Transverse colon (tissue), 4 donors: ENCODE measurements around the gene CDH13. TPM values are rescaled to one million over a fixed set of nuclear protein-coding genes. Genes with fewer than 3 reads are reported as not detected.

ENCODE experiments used
- DNase-seq: peaks from one replicate; pipeline ENCODE4 v3.0.0-alpha.2; 2019
- H3K27ac ChIP-seq, 4 donors: fragments of 200-600 bp; sonication (generic); 2 replicates each; pipeline ENCODE4 v1.5.1; 2016 to 2018; ENCODE audit warnings: inconsistent platforms in 4 of 4
- H3K27me3 ChIP-seq: fragments of 200-600 bp; sonication (generic); 2 replicates; pipeline ENCODE4 v1.5.1; 2017; ENCODE audit warnings: inconsistent platforms
- H3K36me3 ChIP-seq, 4 donors: fragments of 200-600 bp; sonication (generic); 2 replicates each; pipeline ENCODE4 v1.5.1; 2017 to 2019; ENCODE audit warnings: inconsistent platforms in 4 of 4
- H3K4me1 ChIP-seq, 4 donors: fragments of 200-600 bp; sonication (generic); 2 replicates each; pipeline ENCODE4 v1.5.1; 2017 to 2020; ENCODE audit warnings: inconsistent platforms in 4 of 4
- H3K4me3 ChIP-seq, 4 donors: fragments of 200-600 bp; sonication (generic); 1 replicate in 1 of 4; 2 replicates in 3 of 4; pipeline versions ENCODE4 v1.5.1 to v1.6.1; 2017 to 2019; ENCODE audit warnings: inconsistent platforms in 4 of 4
- H3K9me3 ChIP-seq, 2 donors: fragments of 200-600 bp; sonication (generic); 2 replicates each; pipeline ENCODE4 v1.5.1; 2017 to 2019; ENCODE audit warnings: inconsistent platforms in 2 of 2
- EP300 ChIP-seq: sonication (generic); formaldehyde crosslinking; IDR thresholded peaks from one replicate; pipeline ENCODE4 v1.6.1; 2017; ENCODE audit warnings: antibody characterized with exemption, low read depth
- POLR2A ChIP-seq: fragments of 450-650 bp; IDR thresholded peaks from one replicate; pipeline ENCODE4 v1.6.1; 2016; ENCODE audit warnings: antibody characterized with exemption, mild to moderate bottlenecking, moderate library complexity
- POLR2AphosphoS5 ChIP-seq, 3 donors: sonication (generic); formaldehyde crosslinking; IDR thresholded peaks; one replicate each; pipeline ENCODE4 v1.6.1; 2016; ENCODE audit warnings: antibody characterized with exemption in 3 of 3
- WGBS, 2 donors: methylation state at CpG; one replicate each; pipeline ENCODE4 v1.1.5; 2018; ENCODE audit warnings: low coverage in 1 of 2; 5-methylcytosine and 5-hydroxymethylcytosine counted together
- in situ Hi-C, 4 donors: fragments of 200-750 bp; cut with MboI; loops; one replicate each; pipeline versions ENCODE4 v1.15.0 to v1.15.1; 2017; ENCODE audit warnings: low sequenced_read_pairs in 3 of 4, low pct_ligation_motif_present in 1 of 4, low pct_unique_long_range_greater_than_20kb in 1 of 4
- intact Hi-C: fragments of 100-400 bp; cut with DNase I; formaldehyde crosslinking; loops from one replicate; pipeline ENCODE4 v1.15.1; 2023; ENCODE audit warnings: low total_unique reads
- total RNA-seq, 4 donors: library from RNA; depleted of rRNA; stranded (reverse); fragments of >200 nt; gene quantifications; one replicate each; pipeline ENCODE4 v1.1.0, GENCODE V29; 2016
- TF ChIP-seq, protein P1 (sequence below), 5 experiments: fragments of 200-600 bp in 3 of 5; fragments of 450-650 bp in 2 of 5; sonication (generic) in 3 of 5; IDR thresholded peaks; 1 replicate in 2 of 5; 2 replicates in 3 of 5; pipeline ENCODE4 v1.5.1; 2016 to 2017; ENCODE audit warnings: antibody characterized with exemption in 5 of 5, inconsistent platforms in 3 of 5, mild to moderate bottlenecking in 2 of 5, moderate library complexity in 1 of 5

CDH13 gene
- total RNA-seq, 4 donors from 2014 or later = 3.8 to 28.1 (median 5.8) TPM

DNA sequence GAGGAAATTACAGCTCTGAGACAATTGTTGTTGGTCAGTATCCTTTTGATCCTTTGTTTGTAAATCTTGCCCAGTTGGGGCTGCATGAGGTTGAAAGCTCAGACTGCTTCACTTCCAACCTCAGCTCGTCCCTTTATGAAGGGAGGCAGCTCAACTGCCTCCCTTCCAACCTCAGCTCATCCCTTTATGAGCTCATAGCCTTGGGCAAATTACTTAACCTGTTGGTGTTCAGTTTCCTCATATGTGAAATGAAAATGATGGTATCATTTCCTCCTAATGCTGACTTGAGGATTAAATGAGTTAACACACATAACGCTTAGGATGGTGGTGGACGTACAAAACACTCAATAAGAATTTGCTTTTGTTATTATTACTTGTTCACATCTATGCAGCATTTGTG lies 265.1 kb downstream of the CDH13 start:
- DNase-seq = no peak
- in situ Hi-C loops = no loop called here
- H3K4me1 ChIP-seq = peaks cover 0 to 7% (median 0%) of the 10 kb centered on the region in 4 donors
- no peaks in the 10 kb centered on the region for H3K36me3 ChIP-seq
- intact Hi-C loops = loop anchor here (10.0 kb wide), 1 partner anchor 57 kb away; no protein-coding TSS in a partner anchor
- 56 to 73% methylated on average over 3 of the region's 3 CpGs for WGBS, 2 donors
- no peak overlapping the region for H3K4me3 ChIP-seq
- no peak for TF ChIP-seq EP300
- TF ChIP-seq POLR2AphosphoS5 (IDR thresholded peaks at IDR 0.05) = no peak
- TF ChIP-seq POLR2A = no peak
- TF ChIP-seq, protein P1, sequence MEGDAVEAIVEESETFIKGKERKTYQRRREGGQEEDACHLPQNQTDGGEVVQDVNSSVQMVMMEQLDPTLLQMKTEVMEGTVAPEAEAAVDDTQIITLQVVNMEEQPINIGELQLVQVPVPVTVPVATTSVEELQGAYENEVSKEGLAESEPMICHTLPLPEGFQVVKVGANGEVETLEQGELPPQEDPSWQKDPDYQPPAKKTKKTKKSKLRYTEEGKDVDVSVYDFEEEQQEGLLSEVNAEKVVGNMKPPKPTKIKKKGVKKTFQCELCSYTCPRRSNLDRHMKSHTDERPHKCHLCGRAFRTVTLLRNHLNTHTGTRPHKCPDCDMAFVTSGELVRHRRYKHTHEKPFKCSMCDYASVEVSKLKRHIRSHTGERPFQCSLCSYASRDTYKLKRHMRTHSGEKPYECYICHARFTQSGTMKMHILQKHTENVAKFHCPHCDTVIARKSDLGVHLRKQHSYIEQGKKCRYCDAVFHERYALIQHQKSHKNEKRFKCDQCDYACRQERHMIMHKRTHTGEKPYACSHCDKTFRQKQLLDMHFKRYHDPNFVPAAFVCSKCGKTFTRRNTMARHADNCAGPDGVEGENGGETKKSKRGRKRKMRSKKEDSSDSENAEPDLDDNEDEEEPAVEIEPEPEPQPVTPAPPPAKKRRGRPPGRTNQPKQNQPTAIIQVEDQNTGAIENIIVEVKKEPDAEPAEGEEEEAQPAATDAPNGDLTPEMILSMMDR (IDR thresholded peaks at IDR 0.05) = no peak
- no peak overlapping the region for H3K27ac ChIP-seq
- H3K27me3 ChIP-seq = no peaks in the 10 kb centered on the region
- H3K9me3 ChIP-seq = no peaks in the 10 kb centered on the region

DNA sequence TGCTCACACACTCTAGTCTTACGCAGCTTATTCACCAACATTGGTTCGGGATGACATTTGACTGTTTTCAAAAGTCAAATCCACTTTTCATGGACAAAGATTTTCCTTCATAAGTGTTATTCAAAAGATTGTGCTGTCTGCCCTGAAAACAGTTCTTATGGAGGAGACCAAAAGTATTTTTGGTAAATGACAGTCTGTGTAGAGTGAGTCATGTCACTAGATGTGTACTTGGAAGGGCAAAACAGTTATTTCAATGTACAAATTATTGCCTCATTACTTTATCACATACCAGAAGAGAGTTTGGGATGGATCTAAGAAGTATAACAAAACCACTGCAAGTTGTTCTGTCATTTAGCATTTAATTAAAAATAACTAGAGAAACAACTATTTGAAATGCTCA lies 265.6 kb downstream of the CDH13 start:
- TF ChIP-seq, protein P1 (IDR thresholded peaks at IDR 0.05) = no peak
- no peak for TF ChIP-seq POLR2AphosphoS5 (IDR thresholded peaks at IDR 0.05)
- no peak for TF ChIP-seq EP300
- TF ChIP-seq POLR2A = no peak
- Histone ChIP-seq H3K4me3 (no peak overlapping the region), H3K9me3 (no peaks in the 10 kb centered on the region), H3K27me3 (no peaks in the 10 kb centered on the region), H3K27ac (no peak overlapping the region), H3K36me3 (no peaks in the 10 kb centered on the region), H3K4me1 (peaks cover 0 to 7% (median 0%) of the 10 kb centered on the region in 4 donors)
- no peak for DNase-seq
- in situ Hi-C loops (no loop called here), intact Hi-C loops (loop anchor here (10.0 kb wide), 1 partner anchor 58 kb away; no protein-coding TSS in a partner anchor)
- WGBS, 2 donors = 90 to 93% methylated on average over 2 of the region's 2 CpGs

DNA sequence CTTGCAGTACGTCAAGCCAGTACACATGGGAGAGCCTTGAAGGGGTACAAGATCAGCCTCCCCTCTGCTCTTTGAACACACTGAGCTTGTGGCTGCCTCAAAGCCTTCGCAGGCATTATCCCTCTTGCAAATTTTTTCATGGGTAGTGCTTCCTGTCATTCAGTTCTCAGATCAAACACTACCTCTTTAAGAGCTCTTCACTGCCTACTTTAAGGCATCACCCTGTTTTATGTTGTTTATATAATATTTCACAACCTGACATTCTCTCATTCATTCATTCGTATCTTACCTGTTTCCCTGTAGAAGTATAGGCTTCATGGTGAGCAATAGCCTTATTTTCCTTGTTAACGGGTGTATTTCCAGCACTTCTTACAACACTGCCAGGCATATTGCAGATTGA lies 269.1 kb downstream of the CDH13 start:
- TF ChIP-seq POLR2AphosphoS5 (IDR thresholded peaks at IDR 0.05) = no peak
- TF ChIP-seq EP300 = no peak
- TF ChIP-seq, protein P1 (IDR thresholded peaks at IDR 0.05) = no peak
- no peak for TF ChIP-seq POLR2A
- WGBS, 2 donors = 61 to 64% methylated on average over 3 to 4 of the region's 4 CpGs
- intact Hi-C loops = loop anchor here (10.0 kb wide), 1 partner anchor 61 kb away; no protein-coding TSS in a partner anchor

DNA sequence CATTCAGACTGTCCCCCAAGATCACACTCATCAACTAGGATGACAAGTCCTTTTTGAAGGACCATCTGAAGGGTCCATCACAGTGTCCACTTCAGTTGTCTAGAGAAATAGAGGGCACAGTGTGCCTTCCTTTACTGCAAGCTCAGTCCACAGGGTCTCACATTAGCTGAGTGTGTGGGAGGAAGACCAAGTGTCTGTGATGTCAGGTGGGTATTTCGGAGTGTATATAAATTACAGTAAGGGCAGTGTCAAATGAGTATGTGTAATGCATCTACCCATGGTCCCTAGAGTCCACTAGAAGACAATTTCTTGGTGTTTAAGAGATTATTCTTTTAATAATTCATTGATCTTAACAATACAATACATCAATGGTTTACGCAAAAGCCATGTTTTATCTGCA lies 272.2 kb downstream of the CDH13 start:
- Histone ChIP-seq H3K36me3 (no peaks in the 10 kb centered on the region), H3K27ac (no peak overlapping the region), H3K27me3 (no peaks in the 10 kb centered on the region), H3K9me3 (no peaks in the 10 kb centered on the region), H3K4me1 (peaks cover 0 to 3% (median 0%) of the 10 kb centered on the region in 4 donors), H3K4me3 (no peak overlapping the region)
- intact Hi-C loops (loop anchor here (10.0 kb wide), 1 partner anchor 64 kb away; no protein-coding TSS in a partner anchor), in situ Hi-C loops (no loop called here)
- TF ChIP-seq POLR2AphosphoS5 (IDR thresholded peaks at IDR 0.05) = no peak
- TF ChIP-seq, protein P1 (IDR thresholded peaks at IDR 0.05) = no peak
- no peak for TF ChIP-seq EP300
- TF ChIP-seq POLR2A = no peak
- DNase-seq = no peak
- 93 to 97% methylated on average over 2 of the region's 2 CpGs for WGBS, 2 donors

More for the DNA sequence above, 269.1 kb downstream of the CDH13 start:
- in situ Hi-C loops = no loop called here
- Histone ChIP-seq H3K4me1 (peaks cover 0 to 3% (median 0%) of the 10 kb centered on the region in 4 donors), H3K27ac (no peak overlapping the region), H3K36me3 (no peaks in the 10 kb centered on the region), H3K27me3 (no peaks in the 10 kb centered on the region), H3K4me3 (no peak overlapping the region), H3K9me3 (no peaks in the 10 kb centered on the region)
- no peak for DNase-seq
